NOMO-1 (cell line): ENCODE measurements around the gene NELFE.
"Not testable (repeated sequence)": the region's sequence is repeated elsewhere in the genome, so short reads cannot be mapped to it uniquely, and the experiment has no call there.

ENCODE experiments used
- DNase-seq, 2 experiments: peaks; one replicate each; lab custom pipeline; 2025; ENCODE audit not compliant: unreplicated experiment in 2 of 2; lab: John Stamatoyannopoulos, UW

Gene NELFE

DNA sequence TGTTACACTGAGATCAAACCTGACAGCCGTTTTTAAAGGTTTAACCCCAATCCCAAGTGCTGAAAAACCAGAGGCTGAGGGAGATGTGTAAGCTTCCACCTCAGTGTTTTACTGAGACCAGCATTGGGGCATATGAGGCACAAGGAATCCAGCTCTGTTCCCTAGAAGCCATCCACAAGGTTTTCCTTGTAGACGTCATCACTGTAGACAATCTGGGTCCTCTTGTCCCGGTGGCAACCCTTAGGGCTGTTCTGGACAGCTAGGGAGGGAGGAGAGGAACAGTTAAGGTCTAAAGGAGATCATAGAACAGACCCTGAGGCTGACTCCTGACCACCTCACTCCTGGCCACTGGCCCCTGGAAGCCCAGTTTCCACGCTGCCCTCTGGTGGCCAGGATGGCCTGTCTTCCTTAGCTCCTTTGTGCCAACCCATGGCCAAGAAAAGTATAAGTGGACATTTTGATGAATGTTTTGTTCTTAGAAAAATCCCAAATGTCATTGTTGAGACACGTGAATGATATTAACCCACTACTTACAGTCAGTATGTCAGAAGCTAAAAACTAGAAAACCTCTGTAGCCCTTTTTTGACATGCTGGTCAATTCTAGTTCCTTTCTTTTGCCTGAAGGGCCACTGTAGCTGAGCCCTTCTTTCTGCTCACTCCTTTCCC is 6.5 kb downstream of the NELFE start:
- peak in 1 of 2 experiments; percentile 29 for DNase-seq

DNA sequence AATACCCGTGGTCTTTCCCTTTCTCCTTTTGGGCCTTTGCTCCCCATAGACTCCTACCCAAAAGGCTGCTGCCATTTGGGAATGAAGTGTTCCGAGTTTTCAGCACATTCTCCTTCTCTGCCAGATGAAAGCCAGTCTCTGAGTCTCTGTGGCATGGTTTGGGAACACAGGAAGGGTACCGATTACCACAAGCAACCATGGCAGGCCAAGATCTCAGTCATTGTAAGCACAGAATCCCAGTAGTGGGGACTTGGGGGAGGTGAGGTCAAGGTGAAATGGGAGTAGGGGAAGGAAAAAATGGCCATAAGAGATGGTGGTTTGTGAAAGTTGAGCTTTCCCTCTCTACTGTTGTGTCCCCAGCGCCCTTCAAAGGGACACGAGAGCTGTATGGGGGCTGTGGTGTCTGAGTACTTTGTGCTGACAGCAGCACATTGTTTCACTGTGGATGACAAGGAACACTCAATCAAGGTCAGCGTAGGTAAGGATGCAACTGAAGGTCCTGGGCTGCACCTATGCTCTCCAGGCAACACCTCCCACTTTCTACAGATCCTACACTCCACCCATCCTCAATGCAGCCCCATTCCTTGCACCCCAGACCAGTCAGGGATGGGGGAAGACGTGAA is 8.7 kb downstream of the NELFE start:
- DNase-seq: no peak

DNA sequence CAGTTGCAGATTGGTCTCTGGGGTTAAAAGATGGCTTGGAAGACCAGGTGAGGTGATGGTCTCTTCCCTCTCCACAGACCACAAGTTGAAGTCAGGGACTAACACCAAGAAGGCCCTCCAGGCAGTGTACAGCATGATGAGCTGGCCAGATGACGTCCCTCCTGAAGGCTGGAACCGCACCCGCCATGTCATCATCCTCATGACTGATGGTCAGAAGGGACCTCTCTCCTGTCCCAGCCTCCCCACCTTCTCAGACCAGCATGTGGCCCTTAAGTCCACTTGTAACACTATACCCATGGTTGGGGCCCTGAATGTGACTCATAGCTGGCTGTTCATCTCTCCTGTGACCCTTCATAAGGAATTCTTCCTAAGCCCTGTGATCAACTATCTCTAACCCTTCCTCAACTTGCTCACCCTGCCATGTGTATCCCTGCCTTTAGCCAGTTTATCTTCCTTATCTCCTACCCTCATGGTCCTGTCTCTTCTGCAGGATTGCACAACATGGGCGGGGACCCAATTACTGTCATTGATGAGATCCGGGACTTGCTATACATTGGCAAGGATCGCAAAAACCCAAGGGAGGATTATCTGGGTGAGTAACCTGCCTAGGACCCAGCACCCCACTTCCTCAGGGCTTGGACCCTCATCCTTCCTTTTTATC is 9.9 kb downstream of the NELFE start:
- no peak for DNase-seq

DNA sequence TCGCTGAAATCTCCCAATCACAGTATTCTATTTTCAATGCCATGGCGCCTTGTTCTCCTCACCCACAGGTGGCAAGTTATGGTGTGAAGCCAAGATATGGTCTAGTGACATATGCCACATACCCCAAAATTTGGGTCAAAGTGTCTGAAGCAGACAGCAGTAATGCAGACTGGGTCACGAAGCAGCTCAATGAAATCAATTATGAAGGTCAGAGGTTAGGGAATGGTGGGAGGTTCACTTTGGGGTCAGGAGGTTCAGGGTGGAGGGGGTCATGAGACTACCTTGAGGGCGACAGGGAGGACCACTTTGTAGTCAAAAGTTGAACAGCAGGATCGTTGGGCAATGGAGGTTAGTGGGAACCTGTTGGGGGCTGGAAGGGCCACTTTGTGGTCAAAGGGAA is 10.5 kb downstream of the NELFE start:
- DNase-seq: no peak

DNA sequence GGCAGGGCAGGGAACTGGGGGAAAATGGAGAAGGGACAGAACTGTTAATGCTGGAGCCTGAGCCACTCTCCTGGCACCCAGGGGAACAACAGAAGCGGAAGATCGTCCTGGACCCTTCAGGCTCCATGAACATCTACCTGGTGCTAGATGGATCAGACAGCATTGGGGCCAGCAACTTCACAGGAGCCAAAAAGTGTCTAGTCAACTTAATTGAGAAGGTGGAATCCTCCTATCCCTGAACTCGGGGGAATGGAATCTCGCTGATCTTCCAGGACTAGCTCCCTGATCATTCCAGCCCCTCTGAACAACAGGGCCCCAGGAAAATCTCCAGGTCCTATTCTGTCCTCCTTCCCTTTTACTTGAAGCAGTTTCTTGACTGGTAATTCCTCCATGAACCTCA is 10.9 kb downstream of the NELFE start:
- no peak for DNase-seq

DNA sequence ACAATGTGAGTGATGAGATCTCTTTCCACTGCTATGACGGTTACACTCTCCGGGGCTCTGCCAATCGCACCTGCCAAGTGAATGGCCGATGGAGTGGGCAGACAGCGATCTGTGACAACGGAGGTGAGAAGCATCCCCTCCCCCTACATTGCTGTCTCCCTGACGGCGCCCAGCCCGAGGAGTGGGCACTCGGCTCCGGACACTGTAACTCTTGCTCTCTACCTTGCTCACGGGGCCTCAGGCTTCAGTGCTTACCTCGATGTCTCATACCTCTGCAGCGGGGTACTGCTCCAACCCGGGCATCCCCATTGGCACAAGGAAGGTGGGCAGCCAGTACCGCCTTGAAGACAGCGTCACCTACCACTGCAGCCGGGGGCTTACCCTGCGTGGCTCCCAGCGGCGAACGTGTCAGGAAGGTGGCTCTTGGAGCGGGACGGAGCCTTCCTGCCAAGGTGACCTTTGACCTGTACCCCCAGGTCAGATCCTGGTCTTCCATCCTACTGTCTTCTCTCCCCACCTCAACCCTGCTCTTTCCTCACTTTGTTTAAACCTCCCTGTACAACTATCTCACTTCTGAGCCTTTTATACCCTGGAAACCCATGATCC is 11.6 kb downstream of the NELFE start:
- no peak for DNase-seq

DNA sequence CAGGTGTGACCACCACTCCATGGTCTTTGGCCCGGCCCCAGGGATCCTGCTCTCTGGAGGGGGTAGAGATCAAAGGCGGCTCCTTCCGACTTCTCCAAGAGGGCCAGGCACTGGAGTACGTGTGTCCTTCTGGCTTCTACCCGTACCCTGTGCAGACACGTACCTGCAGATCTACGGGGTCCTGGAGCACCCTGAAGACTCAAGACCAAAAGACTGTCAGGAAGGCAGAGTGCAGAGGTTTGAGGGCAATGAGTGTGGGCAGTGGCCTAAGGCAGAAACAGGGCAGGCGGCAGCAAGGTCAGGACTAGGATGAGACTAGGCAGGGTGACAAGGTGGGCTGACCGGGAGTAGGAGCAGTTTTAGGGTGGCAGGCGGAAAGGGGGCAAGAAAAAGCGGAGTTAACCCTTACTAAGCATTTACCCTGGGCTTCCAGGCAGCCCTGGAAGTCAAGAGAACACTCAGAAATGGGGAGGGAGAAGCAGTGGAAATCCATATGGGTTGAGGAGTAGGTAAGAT is 12.3 kb downstream of the NELFE start:
- no peak for DNase-seq

DNA sequence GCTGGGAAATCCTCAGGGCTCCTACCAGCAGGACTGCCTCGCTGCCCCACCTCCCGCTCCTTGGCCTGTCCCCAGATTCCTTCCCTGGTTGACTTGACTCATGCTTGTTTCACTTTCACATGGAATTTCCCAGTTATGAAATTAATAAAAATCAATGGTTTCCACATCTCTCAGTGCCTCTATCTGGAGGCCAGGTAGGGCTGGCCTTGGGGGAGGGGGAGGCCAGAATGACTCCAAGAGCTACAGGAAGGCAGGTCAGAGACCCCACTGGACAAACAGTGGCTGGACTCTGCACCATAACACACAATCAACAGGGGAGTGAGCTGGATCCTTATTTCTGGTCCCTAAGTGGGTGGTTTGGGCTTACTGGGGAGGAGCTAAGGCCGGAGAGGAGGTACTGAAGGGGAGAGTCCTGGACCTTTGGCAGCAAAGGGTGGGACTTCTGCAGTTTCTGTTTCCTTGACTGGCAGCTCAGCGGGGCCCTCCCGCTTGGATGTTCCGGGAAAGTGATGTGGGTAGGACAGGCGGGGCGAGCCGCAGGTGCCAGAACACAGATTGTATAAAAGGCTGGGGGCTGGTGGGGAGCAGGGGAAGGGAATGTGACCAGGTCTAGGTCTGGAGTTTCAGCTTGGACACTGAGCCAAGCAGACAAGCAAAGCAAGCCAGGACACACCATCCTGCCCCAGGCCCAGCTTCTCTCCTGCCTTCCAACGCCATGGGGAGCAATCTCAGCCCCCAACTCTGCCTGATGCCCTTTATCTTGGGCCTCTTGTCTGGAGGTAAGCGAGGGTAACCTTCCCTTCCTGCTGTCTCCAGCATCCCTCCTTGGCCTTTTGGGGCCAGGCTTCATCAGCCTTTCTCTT is 13.0 kb downstream of the NELFE start, which contains the start of gene CFB:
TSS of gene CFB (plus strand) at position 589 of the 863 bp plus-strand sequence. CDS start at position 716, 127 bp downstream.
- DNase-seq: no peak

DNA sequence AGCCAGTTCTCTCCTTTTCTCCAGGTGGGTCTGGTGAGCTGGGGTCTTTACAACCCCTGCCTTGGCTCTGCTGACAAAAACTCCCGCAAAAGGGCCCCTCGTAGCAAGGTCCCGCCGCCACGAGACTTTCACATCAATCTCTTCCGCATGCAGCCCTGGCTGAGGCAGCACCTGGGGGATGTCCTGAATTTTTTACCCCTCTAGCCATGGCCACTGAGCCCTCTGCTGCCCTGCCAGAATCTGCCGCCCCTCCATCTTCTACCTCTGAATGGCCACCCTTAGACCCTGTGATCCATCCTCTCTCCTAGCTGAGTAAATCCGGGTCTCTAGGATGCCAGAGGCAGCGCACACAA is 13.6 kb downstream of the NELFE start:
- DNase-seq: no peak

DNA sequence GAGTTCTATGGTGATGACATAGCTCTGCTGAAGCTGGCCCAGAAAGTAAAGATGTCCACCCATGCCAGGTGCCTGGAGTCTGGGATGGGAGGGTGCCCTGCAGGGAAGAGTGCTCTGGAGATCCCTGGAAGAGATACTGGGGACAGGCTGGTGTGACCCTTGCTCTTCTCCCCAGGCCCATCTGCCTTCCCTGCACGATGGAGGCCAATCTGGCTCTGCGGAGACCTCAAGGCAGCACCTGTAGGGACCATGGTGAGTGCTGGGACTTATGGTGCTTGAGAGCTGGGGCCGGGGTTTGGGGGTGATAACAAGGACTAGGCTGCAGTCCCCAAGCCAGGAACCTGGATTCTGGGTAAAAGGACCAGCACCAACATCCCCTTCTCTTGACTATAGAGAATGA is 15.0 kb downstream of the NELFE start:
- DNase-seq: no peak

DNA sequence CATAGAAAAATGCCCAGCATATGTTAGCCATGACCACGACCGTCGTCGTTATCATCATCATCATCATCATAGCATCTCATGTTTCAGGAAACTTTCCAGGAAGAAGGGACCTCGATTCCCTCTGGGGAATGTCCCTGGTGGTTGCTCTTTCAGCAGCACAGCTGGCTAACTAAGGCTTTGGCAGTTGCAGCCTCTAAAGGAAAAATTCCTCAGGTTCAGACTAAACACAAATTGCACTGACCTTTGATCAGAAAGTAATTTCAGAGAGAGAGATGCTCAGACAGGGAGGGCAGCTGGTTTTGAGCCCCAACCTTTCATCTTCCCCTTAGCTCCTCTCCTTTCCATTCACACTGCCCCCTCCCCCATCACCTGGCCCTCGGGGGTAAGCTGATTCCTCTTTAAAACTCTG is 18.5 kb downstream of the NELFE start:
- no peak for DNase-seq

DNA sequence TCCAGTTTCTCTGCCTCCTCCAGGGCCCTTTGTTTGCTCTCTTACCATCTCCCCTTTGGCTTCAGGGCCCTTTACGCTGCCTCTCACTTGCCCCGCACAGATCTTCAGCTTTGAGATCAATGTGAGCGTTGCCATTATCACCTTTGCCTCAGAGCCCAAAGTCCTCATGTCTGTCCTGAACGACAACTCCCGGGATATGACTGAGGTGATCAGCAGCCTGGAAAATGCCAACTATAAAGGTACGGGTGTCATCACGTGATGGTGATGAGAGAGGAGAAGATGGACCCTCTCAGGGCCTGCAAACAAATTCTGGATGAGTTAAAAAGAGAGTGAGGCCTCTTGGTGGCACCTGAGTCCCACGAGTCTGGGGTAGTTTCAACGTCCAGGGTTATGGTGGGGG is 22.9 kb downstream of the NELFE start:
- DNase-seq: no peak

DNA sequence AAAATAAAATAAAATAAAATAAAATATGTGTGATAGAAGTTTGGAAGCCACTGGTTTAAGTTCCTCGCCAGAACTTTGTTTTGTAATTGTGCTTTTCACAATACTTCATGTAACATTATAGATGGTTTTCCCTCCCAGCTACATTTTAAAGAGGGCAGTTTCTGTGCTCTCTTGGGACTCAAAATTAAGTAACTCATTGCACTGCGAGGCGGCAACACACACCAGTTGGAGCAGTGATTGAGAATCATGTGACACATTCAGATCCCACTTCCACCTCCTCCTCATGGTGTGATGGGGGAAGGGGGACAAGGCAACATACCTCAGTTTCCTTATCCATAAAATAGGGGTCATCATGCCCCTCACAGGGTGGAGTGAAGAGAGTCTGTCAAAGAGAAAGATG is 23.8 kb downstream of the NELFE start:
- DNase-seq: no peak

DNA sequence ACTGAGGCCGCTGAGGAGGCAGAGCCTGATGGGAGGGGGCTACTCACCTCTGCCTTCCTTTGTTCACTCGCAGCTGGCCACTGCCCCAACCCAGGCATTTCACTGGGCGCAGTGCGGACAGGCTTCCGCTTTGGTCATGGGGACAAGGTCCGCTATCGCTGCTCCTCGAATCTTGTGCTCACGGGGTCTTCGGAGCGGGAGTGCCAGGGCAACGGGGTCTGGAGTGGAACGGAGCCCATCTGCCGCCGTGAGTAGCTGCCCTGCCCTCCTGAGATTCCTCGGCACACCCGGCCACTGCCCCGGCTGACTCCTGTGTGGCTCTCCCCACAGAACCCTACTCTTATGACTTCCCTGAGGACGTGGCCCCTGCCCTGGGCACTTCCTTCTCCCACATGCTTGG is 25.2 kb downstream of the NELFE start:
- DNase-seq: no peak

DNA sequence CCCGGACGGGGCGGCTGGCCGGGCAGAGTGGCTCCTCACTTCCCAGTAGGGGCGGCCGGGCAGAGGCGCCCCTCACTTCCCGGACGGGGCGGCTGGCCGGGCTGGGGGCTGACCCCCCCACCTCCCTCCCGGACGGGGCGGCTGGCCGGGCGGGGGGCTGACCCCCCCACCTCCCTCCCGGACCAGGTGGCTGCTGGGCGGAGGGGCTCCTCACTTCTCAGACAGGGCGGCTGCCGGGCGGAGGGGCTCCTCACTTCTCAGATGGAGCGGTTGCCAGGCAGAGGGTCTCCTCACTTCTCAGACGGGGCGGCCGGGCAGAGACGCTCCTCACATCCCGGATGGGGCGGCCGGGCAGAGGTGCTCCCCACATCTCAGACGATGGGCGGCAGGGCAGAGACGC is 26.6 kb downstream of the NELFE start:
- not testable (repeated sequence) for DNase-seq

DNA sequence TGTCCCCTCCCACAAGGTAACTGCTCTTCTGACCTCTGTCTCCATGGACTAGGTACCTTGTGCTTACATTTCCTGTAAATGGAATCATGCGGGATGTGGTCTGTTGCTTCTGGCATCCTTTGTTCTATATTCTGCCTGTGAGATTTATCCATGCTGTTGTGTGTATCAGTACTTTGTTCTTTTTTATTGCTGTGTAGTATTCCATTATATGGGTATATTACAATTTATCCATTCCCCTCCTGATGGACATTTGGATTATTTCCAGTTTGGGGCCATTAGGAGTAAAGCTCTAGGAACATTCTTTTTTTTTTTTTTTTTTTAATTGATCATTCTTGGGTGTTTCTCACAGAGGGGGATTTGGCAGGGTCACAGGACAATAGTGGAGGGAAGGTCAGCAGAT is 27.8 kb downstream of the NELFE start:
- DNase-seq: no peak

DNA sequence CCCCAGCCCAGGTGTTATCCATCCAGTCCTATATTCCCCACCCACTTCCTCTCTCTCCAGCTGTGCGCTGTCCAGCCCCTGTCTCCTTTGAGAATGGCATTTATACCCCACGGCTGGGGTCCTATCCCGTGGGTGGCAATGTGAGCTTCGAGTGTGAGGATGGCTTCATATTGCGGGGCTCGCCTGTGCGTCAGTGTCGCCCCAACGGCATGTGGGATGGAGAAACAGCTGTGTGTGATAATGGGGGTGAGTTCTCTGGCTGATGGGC is 30.2 kb downstream of the NELFE start:
- no peak for DNase-seq

DNA sequence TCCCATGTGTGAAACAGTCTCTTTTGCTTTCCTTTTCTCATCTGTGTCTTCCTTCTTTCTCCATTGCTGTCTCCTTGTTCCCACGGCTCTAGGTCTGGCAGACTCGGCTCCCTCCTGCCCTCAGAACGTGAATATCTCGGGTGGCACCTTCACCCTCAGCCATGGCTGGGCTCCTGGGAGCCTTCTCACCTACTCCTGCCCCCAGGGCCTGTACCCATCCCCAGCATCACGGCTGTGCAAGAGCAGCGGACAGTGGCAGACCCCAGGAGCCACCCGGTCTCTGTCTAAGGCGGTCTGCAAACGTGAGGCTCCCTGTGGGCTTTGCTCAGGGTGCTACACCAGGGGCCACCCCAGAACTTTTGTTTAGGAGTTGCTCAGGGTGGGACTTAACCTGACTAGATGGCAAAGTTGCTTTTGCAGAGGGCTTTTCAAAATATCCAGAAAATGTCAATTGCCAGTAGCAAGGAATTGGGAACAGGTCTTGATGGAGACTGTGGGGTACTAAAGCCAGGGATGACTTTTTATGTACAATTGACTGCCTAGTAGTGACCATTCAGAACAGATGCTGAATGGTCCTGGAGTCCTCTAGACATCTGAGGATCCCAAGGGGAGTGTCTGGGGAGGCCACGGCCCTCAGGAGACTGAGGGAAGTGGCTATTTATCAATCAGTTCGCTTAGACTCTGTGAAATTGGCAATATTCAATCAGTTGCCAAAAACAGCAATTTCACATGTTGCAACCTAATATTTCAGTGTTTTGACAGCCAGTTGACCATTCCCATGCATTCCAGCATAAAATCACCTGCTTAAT is 30.7 kb downstream of the NELFE start:
- DNase-seq: no peak

DNA sequence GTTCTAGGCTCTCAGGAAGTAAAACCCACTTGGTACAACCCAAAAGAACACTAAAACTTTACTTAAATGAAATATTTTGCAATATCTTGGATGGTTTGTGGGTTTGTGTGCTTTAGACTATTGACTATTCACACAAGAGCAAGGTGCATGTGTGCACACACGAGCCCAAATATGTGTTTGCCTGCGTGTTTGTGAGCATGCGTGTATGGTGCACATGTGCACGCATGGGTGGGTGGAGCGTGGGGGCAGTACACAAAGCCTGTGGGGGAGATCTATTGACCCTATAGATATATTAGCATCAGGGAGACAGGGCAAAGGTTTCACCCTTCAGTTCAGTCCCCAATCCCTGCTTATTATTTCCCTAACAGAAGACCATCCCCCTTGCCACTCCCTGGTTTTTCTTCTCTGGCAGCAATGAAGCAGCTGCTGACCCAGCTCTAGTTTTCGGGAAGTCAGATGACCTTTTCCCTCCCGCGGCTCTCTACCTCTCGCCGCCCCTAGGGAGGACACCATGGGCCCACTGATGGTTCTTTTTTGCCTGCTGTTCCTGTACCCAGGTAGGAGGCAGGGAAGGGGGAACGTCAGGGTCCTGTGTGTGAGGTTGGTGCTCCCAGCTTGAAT is 31.4 kb downstream of the NELFE start, which contains the start of gene C2:
TSS of gene C2 (plus strand) at position 476 of the 621 bp plus-strand sequence. CDS start at position 512, 36 bp downstream.
- no peak for DNase-seq

DNA sequence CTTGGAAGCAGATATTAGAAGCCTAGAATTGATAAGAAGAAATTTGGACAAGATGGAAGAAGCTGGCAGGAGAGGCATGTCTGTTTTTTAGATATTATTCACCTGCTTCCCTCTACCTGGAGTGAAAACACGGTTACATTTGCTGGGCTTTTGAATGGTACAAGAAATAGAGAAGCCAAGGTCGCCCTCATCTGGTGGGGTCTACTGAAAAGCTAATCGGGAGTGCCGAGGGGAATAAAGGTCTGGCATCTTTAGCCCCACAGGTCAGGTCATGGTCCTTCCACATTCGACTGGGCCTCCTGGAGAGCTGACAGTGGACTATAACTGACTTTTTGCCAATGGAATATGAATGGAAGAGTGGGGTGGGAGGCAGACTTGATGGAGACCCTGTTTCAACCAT is 35.8 kb downstream of the NELFE start:
- no peak for DNase-seq
